IPS-20b (cell line): ENCODE measurements around the gene RACGAP1.

Experiments used
- H3K27ac ChIP-seq: one replicate; pipeline ENCODE4 v1.5.1; 2013; ENCODE audit warnings: low read length
- H3K27me3 ChIP-seq: 2 replicates; pipeline ENCODE4 v1.6.1; 2013; ENCODE audit warnings: mild to moderate bottlenecking, low read length, inconsistent platforms; ENCODE audit not compliant: insufficient read depth
- H3K36me3 ChIP-seq: 2 replicates; pipeline ENCODE4 v1.6.1; 2013; ENCODE audit warnings: low read depth, mild to moderate bottlenecking, inconsistent platforms, low read length, moderate library complexity; ENCODE audit not compliant: insufficient read depth
- H3K4me1 ChIP-seq: 2 replicates; pipeline ENCODE4 v1.6.1; 2013; ENCODE audit warnings: mild to moderate bottlenecking, control low read depth, inconsistent platforms, low read length, moderate library complexity; ENCODE audit not compliant: insufficient read depth
- H3K4me3 ChIP-seq: 2 replicates; pipeline ENCODE4 v1.5.1; 2013; ENCODE audit warnings: mild to moderate bottlenecking, low read length, inconsistent platforms
- H3K9ac ChIP-seq: 2 replicates; pipeline ENCODE4 v1.6.1; 2013; ENCODE audit warnings: low read depth, mild to moderate bottlenecking, inconsistent platforms, low read length, moderate library complexity
- H3K9me3 ChIP-seq: 2 replicates; pipeline ENCODE4 v1.6.1; 2013; ENCODE audit warnings: mild to moderate bottlenecking, low read depth, low read length, inconsistent platforms; ENCODE audit not compliant: insufficient read depth

The RACGAP1 gene

GRCh38 chr12:49963976-49964815 is 61.1 kb downstream of the RACGAP1 start:
- peaks cover 95% of the 10 kb centered on the region for H3K27me3 ChIP-seq
- peaks cover 15% of the 10 kb centered on the region for H3K4me1 ChIP-seq
- H3K27ac ChIP-seq, result no peak overlapping the region

GRCh38 chr12:49962861-49963765 is 62.2 kb downstream of the RACGAP1 start:
- Histone ChIP-seq H3K36me3 (no peaks in the 10 kb centered on the region), H3K27ac (no peak overlapping the region), H3K4me3 (no peak overlapping the region), H3K9ac (no peak overlapping the region), H3K9me3 (no peaks in the 10 kb centered on the region), H3K27me3 (peaks cover 95% of the 10 kb centered on the region), H3K4me1 (peaks cover 18% of the 10 kb centered on the region)

More at GRCh38 chr12:49963976-49964815, 61.1 kb downstream of the RACGAP1 start:
- Histone ChIP-seq H3K9ac (no peak overlapping the region), H3K9me3 (no peaks in the 10 kb centered on the region), H3K4me3 (no peak overlapping the region), H3K36me3 (no peaks in the 10 kb centered on the region)

- Histone ChIP-seq H3K27me3 (peaks cover 97% of the 10 kb centered on the region), H3K9ac (no peak overlapping the region), H3K4me1 (peaks cover 18% of the 10 kb centered on the region), H3K4me3 (no peak overlapping the region; the same call in 1 of the 2 replicates), H3K9me3 (no peaks in the 10 kb centered on the region), H3K36me3 (no peaks in the 10 kb centered on the region), H3K27ac (no peak overlapping the region)
Observed at GRCh38 chr12:49961993-49962764, 63.1 kb downstream of the RACGAP1 start.

- Histone ChIP-seq H3K9me3 (no peaks in the 10 kb centered on the region), H3K27ac (no peak within 1 kb of the TSS), H3K4me1 (peaks cover 18% of the 10 kb centered on the region), H3K4me3 (peak within 1 kb of the TSS; percentile 58; the same call in 1 of the 2 replicates), H3K27me3 (peaks cover 97% of the 10 kb centered on the region), H3K36me3 (no peaks in the 10 kb centered on the region), H3K9ac (no peak within 1 kb of the TSS)
Observed at GRCh38 chr12:49961111-49961922, 64.0 kb downstream of the RACGAP1 start, which contains the start of gene AQP5. TSS of gene AQP5 (plus strand) at chr12:49961872. CDS start at chr12:49962018, 146 bp downstream.

GRCh38 chr12:49960474-49961110 is 64.7 kb downstream of the RACGAP1 start:
- Histone ChIP-seq H3K27me3 (peaks cover 97% of the 10 kb centered on the region), H3K4me3 (peak overlapping the region; percentile 58; the same call in 1 of the 2 replicates), H3K9me3 (no peaks in the 10 kb centered on the region), H3K27ac (no peak overlapping the region), H3K4me1 (peaks cover 18% of the 10 kb centered on the region), H3K9ac (no peak overlapping the region), H3K36me3 (no peaks in the 10 kb centered on the region)

GRCh38 chr12:49959685-49960473 is 65.4 kb downstream of the RACGAP1 start:
- Histone ChIP-seq H3K36me3 (no peaks in the 10 kb centered on the region), H3K4me3 (peak overlapping the region; percentile 58; the same call in 1 of the 2 replicates), H3K9ac (no peak overlapping the region; the same call in 1 of the 2 replicates), H3K4me1 (peaks cover 18% of the 10 kb centered on the region), H3K27ac (no peak overlapping the region), H3K9me3 (no peaks in the 10 kb centered on the region), H3K27me3 (peaks cover 97% of the 10 kb centered on the region)

GRCh38 chr12:49957570-49957967 is 67.7 kb downstream of the RACGAP1 start:
- Histone ChIP-seq H3K36me3 (no peaks in the 10 kb centered on the region), H3K27ac (no peak overlapping the region), H3K4me1 (peaks cover 18% of the 10 kb centered on the region), H3K9ac (no peak overlapping the region), H3K9me3 (no peaks in the 10 kb centered on the region), H3K27me3 (peaks cover 81% of the 10 kb centered on the region), H3K4me3 (no peak overlapping the region)

- H3K4me1 ChIP-seq, result peaks cover 18% of the 10 kb centered on the region
- H3K27ac ChIP-seq, result no peak overlapping the region
- H3K27me3 ChIP-seq, result peaks cover 75% of the 10 kb centered on the region
- no peaks in the 10 kb centered on the region for H3K9me3 ChIP-seq
- H3K36me3 ChIP-seq, result no peaks in the 10 kb centered on the region
- no peak overlapping the region for H3K9ac ChIP-seq
- no peak overlapping the region for H3K4me3 ChIP-seq
Observed at GRCh38 chr12:49956663-49957569, 68.4 kb downstream of the RACGAP1 start.

GRCh38 chr12:49955899-49956662 is 69.2 kb downstream of the RACGAP1 start:
- peaks cover 18% of the 10 kb centered on the region for H3K4me1 ChIP-seq
- H3K27ac ChIP-seq, result no peak overlapping the region
- H3K27me3 ChIP-seq, result peaks cover 69% of the 10 kb centered on the region
- H3K9ac ChIP-seq, result no peak overlapping the region
- no peaks in the 10 kb centered on the region for H3K9me3 ChIP-seq
- no peaks in the 10 kb centered on the region for H3K36me3 ChIP-seq
- H3K4me3 ChIP-seq, result no peak overlapping the region
